ENCODE data around the gene HNRNPA0.
"Not testable (repeated sequence)": the region's sequence is repeated elsewhere in the genome, so short reads cannot be mapped to it uniquely, and the experiment has no call there.

HNRNPA0 gene

GRCh38 chr5:137754188-137754960, at the start of gene HNRNPA0:
HNRNPA0 (minus strand) TSS chr5:137754363; CDS start chr5:137754066, 297 bp downstream.
- peak; percentile 94 to 95 for DNase-seq (ENCODE audit: low read depth in 1 of 2, low spot score in 1 of 2)

- no peak for DNase-seq (ENCODE audit: low read depth in 1 of 2, low spot score in 1 of 2)
Measured at GRCh38 chr5:137802282-137803210, 48.4 kb upstream of the HNRNPA0 start.

GRCh38 chr5:137800700-137801411, 46.7 kb upstream of the HNRNPA0 start:
- no peak for DNase-seq (ENCODE audit: low read depth in 1 of 2, low spot score in 1 of 2)

- no peak for DNase-seq (ENCODE audit: low read depth in 1 of 2, low spot score in 1 of 2)
Measured at GRCh38 chr5:137796279-137796678, 42.1 kb upstream of the HNRNPA0 start.

- DNase-seq (ENCODE audit: low read depth in 1 of 2, low spot score in 1 of 2): no peak
Measured at GRCh38 chr5:137794863-137795262, 40.7 kb upstream of the HNRNPA0 start.

GRCh38 chr5:137792303-137792702, 38.1 kb upstream of the HNRNPA0 start:
- no peak for DNase-seq (ENCODE audit: low read depth in 1 of 2, low spot score in 1 of 2)

- no peak for DNase-seq (ENCODE audit: low read depth in 1 of 2, low spot score in 1 of 2)
Measured at GRCh38 chr5:137791799-137792198, 37.6 kb upstream of the HNRNPA0 start.

GRCh38 chr5:137791387-137791786, 37.2 kb upstream of the HNRNPA0 start:
- no peak for DNase-seq (ENCODE audit: low read depth in 1 of 2, low spot score in 1 of 2)

- DNase-seq (ENCODE audit: low read depth in 1 of 2, low spot score in 1 of 2): not testable (repeated sequence)
Measured at GRCh38 chr5:137788560-137788959, 34.4 kb upstream of the HNRNPA0 start.

GRCh38 chr5:137782984-137783536, 28.9 kb upstream of the HNRNPA0 start:
- no peak for DNase-seq (ENCODE audit: low read depth in 1 of 2, low spot score in 1 of 2)

- no peak for DNase-seq (ENCODE audit: low read depth in 1 of 2, low spot score in 1 of 2)
Measured at GRCh38 chr5:137782055-137782454, 27.9 kb upstream of the HNRNPA0 start.

- no peak for DNase-seq (ENCODE audit: low read depth in 1 of 2, low spot score in 1 of 2)
Measured at GRCh38 chr5:137778772-137779564, 24.8 kb upstream of the HNRNPA0 start.

GRCh38 chr5:137767937-137768336, 13.8 kb upstream of the HNRNPA0 start:
- DNase-seq (ENCODE audit: low read depth in 1 of 2, low spot score in 1 of 2): not testable (repeated sequence)

- DNase-seq (ENCODE audit: low read depth in 1 of 2, low spot score in 1 of 2): no peak
Measured at GRCh38 chr5:137761566-137761965, 7.4 kb upstream of the HNRNPA0 start.

- no peak for DNase-seq (ENCODE audit: low read depth in 1 of 2, low spot score in 1 of 2)
Measured at GRCh38 chr5:137760719-137761516, 6.8 kb upstream of the HNRNPA0 start.

GRCh38 chr5:137760294-137760693, 6.1 kb upstream of the HNRNPA0 start:
- no peak for DNase-seq (ENCODE audit: low read depth in 1 of 2, low spot score in 1 of 2)

GRCh38 chr5:137758715-137759306, 4.6 kb upstream of the HNRNPA0 start:
- DNase-seq (ENCODE audit: low read depth in 1 of 2, low spot score in 1 of 2): no peak

GRCh38 chr5:137758121-137758520, 4.0 kb upstream of the HNRNPA0 start:
- no peak for DNase-seq (ENCODE audit: low read depth in 1 of 2, low spot score in 1 of 2)

GRCh38 chr5:137757634-137758033, 3.5 kb upstream of the HNRNPA0 start:
- no peak for DNase-seq (ENCODE audit: low read depth in 1 of 2, low spot score in 1 of 2)
